Nephron progenitor cell (in vitro differentiated cells): ENCODE results near the gene ANKRD30B.
"Not testable (repeated sequence)": the region's sequence is repeated elsewhere in the genome, so short reads cannot be mapped to it uniquely, and the experiment has no call there.

Source experiments
- DNase-seq: peaks from one replicate; pipeline ENCODE4 v3.0.0; 2021
- H3K27ac Mint-ChIP-seq: 2 replicates; pipeline ENCODE4 v1.8.0; 2021; ENCODE audit warnings: mild to moderate bottlenecking, moderate library complexity, mixed read lengths
- H3K27me3 Mint-ChIP-seq: 2 replicates; pipeline ENCODE4 v1.8.0; 2021; ENCODE audit warnings: mild to moderate bottlenecking, low read depth, mixed read lengths; ENCODE audit not compliant: poor library complexity
- H3K36me3 Mint-ChIP-seq: 2 replicates; pipeline ENCODE4 v1.8.0; 2021; ENCODE audit warnings: low read depth, mixed read lengths
- H3K4me1 Mint-ChIP-seq: 2 replicates; pipeline ENCODE4 v1.8.0; 2021; ENCODE audit warnings: mixed read lengths
- H3K4me3 Mint-ChIP-seq: 2 replicates; pipeline ENCODE4 v1.8.0; 2021; ENCODE audit warnings: mild to moderate bottlenecking, moderate library complexity, mixed read lengths
- H3K9me3 Mint-ChIP-seq: 2 replicates; pipeline ENCODE4 v1.8.0; 2021; ENCODE audit warnings: mild to moderate bottlenecking, moderate library complexity, mixed read lengths
- TF ChIP-seq, protein P1 (sequence below): fragments of 200-600 bp; sonication (generic); IDR thresholded peaks from 2 replicates; pipeline ENCODE4 v1.5.0; 2021; ENCODE audit warnings: antibody characterized with exemption

The ANKRD30B gene

DNA sequence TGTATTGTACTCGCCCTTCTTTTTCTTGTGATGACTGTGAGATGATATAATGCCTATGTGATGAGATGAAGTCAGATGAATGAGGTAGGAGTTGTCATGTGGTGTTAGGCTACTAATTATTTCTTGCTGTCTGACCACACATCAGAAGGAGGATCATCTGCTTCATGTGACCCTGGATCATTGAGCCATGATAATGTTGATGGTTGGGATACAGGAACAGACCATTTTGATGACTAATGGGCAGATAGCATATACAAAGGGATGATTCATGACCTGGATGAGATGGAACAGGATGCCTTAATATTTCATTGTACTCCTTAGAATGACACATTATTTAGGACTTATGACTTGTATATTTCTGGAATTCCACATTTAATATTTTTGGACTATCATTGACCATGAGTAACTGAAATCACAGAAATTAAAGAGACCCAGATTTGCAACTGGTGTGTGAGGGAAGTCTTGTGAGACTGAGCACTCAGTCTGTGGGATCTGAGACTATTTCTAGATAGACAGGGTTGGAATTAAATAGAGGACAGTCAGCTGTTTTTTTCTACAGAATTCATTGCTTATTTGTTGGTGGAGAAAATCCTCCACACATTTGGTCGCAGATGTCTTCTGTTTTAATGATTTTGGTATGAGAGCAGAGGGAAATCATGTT lies 79.1 kb downstream of the ANKRD30B start:
- H3K9me3 Mint-ChIP-seq, result peaks cover 56% of the 10 kb centered on the region
- not testable (repeated sequence) for H3K4me1 Mint-ChIP-seq, H3K27me3 Mint-ChIP-seq, H3K36me3 Mint-ChIP-seq, DNase-seq, H3K27ac Mint-ChIP-seq, H3K4me3 Mint-ChIP-seq

DNA sequence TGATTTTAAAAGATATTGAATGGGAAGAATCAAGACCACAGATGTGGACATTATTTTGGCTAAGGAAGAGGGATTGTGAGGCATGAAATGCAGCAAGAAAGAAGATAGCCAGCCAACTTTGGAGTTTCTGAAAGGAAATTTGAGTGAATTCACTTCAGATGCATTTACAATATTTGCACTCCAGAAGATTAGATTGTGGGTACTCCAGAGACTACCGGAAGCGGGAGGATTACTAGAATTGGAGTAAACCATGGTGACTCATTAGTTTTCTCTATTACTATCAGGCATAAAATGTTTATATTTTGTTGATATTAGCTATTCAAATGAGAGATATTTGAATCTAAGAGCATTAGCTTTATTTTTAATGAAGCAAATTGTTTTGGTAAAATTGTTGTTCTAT lies 93.6 kb downstream of the ANKRD30B start:
- not testable (repeated sequence) for DNase-seq, H3K4me1 Mint-ChIP-seq, H3K36me3 Mint-ChIP-seq, H3K27me3 Mint-ChIP-seq, H3K27ac Mint-ChIP-seq, H3K4me3 Mint-ChIP-seq
- peaks cover 44% of the 10 kb centered on the region for H3K9me3 Mint-ChIP-seq

DNA sequence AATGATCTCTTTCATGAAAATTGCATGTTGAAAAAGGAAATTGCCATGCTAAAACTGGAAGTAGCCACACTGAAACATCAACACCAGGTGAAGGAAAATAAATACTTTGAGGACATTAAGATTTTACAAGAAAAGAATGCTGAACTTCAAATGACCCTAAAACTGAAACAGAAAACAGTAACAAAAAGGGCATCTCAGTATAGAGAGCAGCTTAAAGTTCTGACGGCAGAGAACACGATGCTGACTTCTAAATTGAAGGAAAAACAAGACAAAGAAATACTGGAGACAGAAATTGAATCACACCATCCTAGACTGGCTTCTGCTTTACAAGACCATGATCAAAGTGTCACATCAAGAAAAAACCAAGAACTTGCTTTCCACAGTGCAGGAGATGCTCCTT lies 103.6 kb downstream of the ANKRD30B start:
- not testable (repeated sequence) for DNase-seq, H3K4me1 Mint-ChIP-seq, H3K27me3 Mint-ChIP-seq, H3K36me3 Mint-ChIP-seq, H3K4me3 Mint-ChIP-seq, H3K27ac Mint-ChIP-seq
- H3K9me3 Mint-ChIP-seq, result peaks cover 33% of the 10 kb centered on the region

DNA sequence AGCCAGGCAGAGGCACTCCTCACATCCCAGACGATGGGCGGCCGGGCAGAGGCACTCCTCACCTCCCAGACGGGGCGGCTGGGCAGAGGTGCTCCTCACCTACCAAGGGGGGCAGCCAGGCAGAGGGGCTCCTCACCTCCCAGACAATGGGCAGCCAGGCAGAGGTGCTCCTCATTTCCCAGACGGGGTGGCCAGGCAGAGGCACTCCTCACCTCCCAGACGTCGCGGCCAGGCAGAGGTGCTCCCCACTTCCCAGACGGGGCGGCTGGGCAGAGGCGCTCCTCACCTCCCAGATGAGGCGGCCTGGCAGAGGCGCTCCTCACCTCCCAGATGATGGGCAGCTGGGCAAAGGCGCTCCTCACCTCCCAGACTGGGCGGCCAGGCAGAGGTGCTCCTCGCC lies 107.7 kb downstream of the ANKRD30B start:
- not testable (repeated sequence) for DNase-seq, H3K27ac Mint-ChIP-seq, H3K36me3 Mint-ChIP-seq, H3K27me3 Mint-ChIP-seq, H3K4me3 Mint-ChIP-seq, H3K4me1 Mint-ChIP-seq
- peaks cover 19% of the 10 kb centered on the region for H3K9me3 Mint-ChIP-seq

DNA sequence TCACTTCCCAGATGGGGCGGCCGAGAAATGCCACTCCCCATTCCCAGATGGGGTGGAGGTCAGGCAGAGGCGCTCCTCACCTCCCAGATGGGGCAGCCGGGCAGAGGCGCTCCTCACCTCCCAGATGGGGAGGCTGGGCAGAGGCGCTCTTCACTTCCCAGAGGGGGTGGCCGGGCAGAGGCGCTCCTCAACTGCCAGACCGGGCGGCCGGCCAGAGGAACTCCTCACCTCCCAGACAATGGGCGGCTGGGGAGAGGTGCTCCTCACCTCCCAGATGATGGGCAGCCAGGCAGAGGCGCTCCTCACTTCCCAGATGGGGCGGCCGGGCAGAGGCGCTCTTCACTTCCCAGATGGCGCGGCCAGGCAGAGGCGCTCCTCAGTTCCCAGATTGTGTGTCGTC lies 108.3 kb downstream of the ANKRD30B start:
- H3K27ac Mint-ChIP-seq, H3K4me1 Mint-ChIP-seq, DNase-seq, H3K36me3 Mint-ChIP-seq, H3K27me3 Mint-ChIP-seq, H3K4me3 Mint-ChIP-seq: not testable (repeated sequence)
- H3K9me3 Mint-ChIP-seq, result peaks cover 25% of the 10 kb centered on the region

DNA sequence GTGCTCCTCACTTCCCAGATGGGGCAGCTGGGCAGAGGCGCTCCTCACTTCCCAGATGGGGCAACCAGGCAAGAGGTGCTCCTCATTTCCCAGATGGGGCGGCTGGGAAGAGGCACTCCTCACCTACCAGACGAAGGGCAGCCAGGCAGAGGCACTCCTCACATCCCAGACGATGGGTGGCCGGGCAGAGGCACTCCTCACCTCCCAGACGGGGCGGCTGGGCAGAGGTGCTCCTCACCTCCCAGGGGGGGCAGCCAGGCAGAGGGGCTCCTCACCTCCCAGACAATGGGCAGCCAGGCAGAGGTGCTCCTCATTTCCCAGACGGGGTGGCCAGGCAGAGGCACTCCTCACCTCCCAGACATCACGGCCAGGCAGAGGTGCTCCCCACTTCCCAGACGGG lies 110.5 kb downstream of the ANKRD30B start:
- not testable (repeated sequence) for H3K27ac Mint-ChIP-seq, H3K4me1 Mint-ChIP-seq, DNase-seq, H3K4me3 Mint-ChIP-seq, H3K36me3 Mint-ChIP-seq, H3K27me3 Mint-ChIP-seq
- peaks cover 31% of the 10 kb centered on the region for H3K9me3 Mint-ChIP-seq

DNA sequence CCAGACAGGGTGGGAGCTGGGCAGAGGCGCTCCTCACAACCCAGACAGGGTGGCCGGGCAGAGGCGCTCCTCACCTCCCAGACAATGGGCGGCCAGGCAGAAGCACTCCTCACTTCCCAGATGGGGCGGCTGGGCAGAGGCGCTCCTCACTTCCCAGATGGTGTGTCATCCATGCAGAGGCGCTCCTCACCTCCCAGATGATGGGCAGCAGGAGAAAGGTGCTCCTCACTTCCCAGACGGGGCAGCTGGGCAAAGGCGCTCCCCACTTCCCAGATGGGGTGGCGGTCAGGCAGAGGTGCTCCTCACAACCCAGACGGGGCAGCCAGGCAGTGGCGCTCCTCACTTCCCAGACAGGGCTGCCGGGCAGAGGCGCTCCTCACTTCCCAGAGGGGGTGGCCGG lies 112.0 kb downstream of the ANKRD30B start:
- not testable (repeated sequence) for H3K4me1 Mint-ChIP-seq, H3K27me3 Mint-ChIP-seq, H3K36me3 Mint-ChIP-seq, H3K4me3 Mint-ChIP-seq, H3K27ac Mint-ChIP-seq, DNase-seq
- peaks cover 33% of the 10 kb centered on the region for H3K9me3 Mint-ChIP-seq

DNA sequence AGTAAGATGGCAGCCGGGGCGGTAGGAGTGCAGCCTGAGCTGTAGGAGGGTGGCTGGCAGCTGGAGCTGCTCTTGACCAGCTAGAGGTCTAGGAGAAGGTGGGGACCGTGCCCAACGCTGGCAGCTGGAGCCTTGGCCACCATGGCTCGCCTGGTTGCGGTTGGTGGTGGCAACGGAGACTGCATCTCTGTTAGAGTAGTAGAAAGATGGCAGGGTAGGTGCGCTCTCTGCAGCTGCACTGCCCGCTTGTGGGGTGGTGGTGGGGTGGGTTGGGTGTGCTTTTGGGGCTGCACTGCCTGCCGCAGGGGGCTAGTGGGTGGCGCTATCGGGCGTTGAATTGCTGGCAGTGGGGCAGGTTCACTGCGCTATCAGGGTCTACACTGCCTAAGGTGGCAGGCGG lies 118.5 kb downstream of the ANKRD30B start:
- not testable (repeated sequence) for H3K36me3 Mint-ChIP-seq, H3K27me3 Mint-ChIP-seq, H3K27ac Mint-ChIP-seq, H3K4me1 Mint-ChIP-seq, DNase-seq, H3K4me3 Mint-ChIP-seq
- peaks cover 56% of the 10 kb centered on the region for H3K9me3 Mint-ChIP-seq

DNA sequence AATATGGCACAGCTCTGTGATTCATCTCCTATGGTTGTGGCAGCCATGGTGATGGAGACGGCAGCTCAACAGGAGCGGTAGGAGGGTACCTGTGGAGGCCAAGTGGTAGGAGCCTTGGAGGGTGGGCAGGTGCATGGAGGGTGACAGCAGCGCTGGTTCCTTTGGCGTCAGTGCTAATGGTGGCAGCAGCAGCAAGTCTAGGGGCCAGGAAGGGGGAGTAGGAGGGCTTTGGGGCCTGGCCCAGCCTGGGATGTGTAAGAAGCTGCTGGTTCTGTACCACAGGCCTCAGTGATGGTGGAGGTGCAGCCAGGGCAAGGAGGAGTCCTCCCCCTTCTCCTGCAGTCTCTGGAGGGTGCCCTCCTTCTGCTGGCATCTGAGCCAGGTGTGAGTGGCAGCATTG lies 120.0 kb downstream of the ANKRD30B start:
- H3K36me3 Mint-ChIP-seq, H3K4me3 Mint-ChIP-seq, DNase-seq, H3K27ac Mint-ChIP-seq, H3K27me3 Mint-ChIP-seq, H3K4me1 Mint-ChIP-seq: not testable (repeated sequence)
- H3K9me3 Mint-ChIP-seq, result peaks cover 53% of the 10 kb centered on the region

DNA sequence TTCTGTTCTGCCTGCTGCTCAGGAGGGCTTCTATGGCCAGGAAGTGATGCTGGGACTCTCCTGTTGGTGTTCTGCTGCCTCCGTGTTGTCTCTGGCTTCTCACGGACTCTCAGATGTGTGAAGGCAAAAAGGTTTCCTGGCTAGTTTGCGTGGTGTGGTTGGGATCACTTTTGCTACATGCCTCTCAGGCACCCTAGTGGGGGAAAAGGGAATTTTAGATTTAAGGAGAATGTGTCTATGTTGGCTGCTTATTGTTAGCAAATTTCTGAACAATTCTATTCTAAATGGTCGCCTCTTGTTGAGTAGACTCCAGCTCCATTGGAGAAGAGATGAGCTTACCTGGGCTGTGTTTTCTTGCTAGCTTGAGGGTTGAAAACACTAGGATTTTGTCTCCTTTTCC lies 120.9 kb downstream of the ANKRD30B start:
- not testable (repeated sequence) for DNase-seq
- H3K9me3 Mint-ChIP-seq, result peaks cover 51% of the 10 kb centered on the region

DNA sequence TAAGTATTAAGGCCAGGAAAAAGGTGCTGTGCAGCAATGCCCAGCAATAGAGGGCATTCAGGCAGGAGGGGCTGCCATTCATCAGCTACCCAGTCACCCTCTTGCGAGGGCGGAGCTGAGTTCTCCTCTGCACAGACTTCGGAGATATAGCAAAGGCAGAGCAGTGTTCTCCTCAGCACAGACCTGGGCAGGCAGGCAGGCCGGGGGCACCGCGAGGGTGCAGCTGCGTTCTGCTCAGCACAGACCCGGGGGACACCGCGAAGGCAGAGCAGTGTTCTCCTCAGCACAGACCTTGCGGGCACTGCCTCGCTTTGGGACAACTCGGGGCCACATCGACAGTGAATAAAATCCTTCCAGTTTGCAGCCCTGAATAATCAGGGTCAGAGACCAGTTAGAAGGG lies 130.9 kb downstream of the ANKRD30B start:
- H3K4me1 Mint-ChIP-seq, H3K27me3 Mint-ChIP-seq, DNase-seq, H3K27ac Mint-ChIP-seq, H3K4me3 Mint-ChIP-seq, H3K36me3 Mint-ChIP-seq: not testable (repeated sequence)
- H3K9me3 Mint-ChIP-seq, result peaks cover 54% of the 10 kb centered on the region

More for the DNA sequence above, 120.9 kb downstream of the ANKRD30B start:
- not testable (repeated sequence) for H3K27me3 Mint-ChIP-seq, H3K36me3 Mint-ChIP-seq, H3K4me3 Mint-ChIP-seq, H3K4me1 Mint-ChIP-seq, H3K27ac Mint-ChIP-seq

DNA sequence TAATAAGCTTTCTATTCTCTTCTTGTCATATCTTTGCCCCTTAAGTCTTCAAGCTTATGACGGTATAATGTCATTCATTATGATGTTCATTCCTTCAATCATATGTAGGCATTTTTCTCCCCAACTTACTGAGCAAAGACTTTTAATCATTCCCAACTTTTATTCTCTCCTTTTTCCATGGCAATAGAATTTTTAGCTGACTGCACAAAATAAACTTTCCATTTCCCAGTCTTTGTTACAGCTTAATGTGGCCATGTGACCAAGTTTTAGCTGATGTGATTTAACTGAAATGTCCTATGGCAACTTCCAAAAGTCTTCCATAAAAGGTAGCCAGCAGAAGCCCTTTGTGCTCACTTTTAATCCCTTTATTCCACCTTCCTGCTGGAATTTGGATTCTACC lies 152.5 kb downstream of the ANKRD30B start:
- DNase-seq, result no peak
- H3K4me1 Mint-ChIP-seq, result no peaks in the 10 kb centered on the region
- no peak overlapping the region for H3K4me3 Mint-ChIP-seq
- peaks cover 68% of the 10 kb centered on the region for H3K9me3 Mint-ChIP-seq
- no peaks in the 10 kb centered on the region for H3K27me3 Mint-ChIP-seq
- H3K36me3 Mint-ChIP-seq, result peaks cover 4% of the 10 kb centered on the region
- H3K27ac Mint-ChIP-seq, result no peak overlapping the region
- TF ChIP-seq, protein P1, sequence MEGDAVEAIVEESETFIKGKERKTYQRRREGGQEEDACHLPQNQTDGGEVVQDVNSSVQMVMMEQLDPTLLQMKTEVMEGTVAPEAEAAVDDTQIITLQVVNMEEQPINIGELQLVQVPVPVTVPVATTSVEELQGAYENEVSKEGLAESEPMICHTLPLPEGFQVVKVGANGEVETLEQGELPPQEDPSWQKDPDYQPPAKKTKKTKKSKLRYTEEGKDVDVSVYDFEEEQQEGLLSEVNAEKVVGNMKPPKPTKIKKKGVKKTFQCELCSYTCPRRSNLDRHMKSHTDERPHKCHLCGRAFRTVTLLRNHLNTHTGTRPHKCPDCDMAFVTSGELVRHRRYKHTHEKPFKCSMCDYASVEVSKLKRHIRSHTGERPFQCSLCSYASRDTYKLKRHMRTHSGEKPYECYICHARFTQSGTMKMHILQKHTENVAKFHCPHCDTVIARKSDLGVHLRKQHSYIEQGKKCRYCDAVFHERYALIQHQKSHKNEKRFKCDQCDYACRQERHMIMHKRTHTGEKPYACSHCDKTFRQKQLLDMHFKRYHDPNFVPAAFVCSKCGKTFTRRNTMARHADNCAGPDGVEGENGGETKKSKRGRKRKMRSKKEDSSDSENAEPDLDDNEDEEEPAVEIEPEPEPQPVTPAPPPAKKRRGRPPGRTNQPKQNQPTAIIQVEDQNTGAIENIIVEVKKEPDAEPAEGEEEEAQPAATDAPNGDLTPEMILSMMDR, result no peak
